Gastroesophageal sphincter (tissue), 4 donors: ENCODE data around the gene GBE1. TPM values are rescaled to one million over a fixed set of nuclear protein-coding genes. Genes with fewer than 3 reads are reported as not detected.
A peak's percentile ranks its signal among the peaks of the same experiment; 100 is the strongest.

Experiments
- ATAC-seq: fragments of 150-250 bp; one replicate; pipeline ENCODE4 v1.9.1; 2016; ENCODE audit warnings: mild to moderate bottlenecking, moderate library complexity
- H3K27ac ChIP-seq, 4 donors: fragments of 200-600 bp; sonication (generic) in 3 of 4; 1 replicate in 3 of 4; 2 replicates in 1 of 4; pipeline ENCODE4 v1.5.1; 2016 to 2019
- H3K27me3 ChIP-seq: fragments of 200-600 bp; sonication (generic); one replicate; pipeline ENCODE4 v1.5.1; 2019
- H3K36me3 ChIP-seq, 2 donors: fragments of 200-600 bp; sonication (generic); one replicate each; pipeline ENCODE4 v1.5.1; 2019; ENCODE audit warnings: control low read depth in 1 of 2
- H3K4me1 ChIP-seq, 3 donors: fragments of 200-600 bp; sonication (generic); 1 replicate in 2 of 3; 2 replicates in 1 of 3; pipeline ENCODE4 v1.5.1; 2016 to 2019; ENCODE audit warnings: control low read depth in 2 of 3
- H3K4me3 ChIP-seq, 2 donors: fragments of 200-600 bp; sonication (generic); one replicate each; pipeline ENCODE4 v1.5.1; 2019; ENCODE audit warnings: mild to moderate bottlenecking in 1 of 2, moderate library complexity in 1 of 2
- H3K9me3 ChIP-seq, 3 donors: fragments of 200-600 bp; sonication (generic); one replicate each; pipeline ENCODE4 v1.5.1; 2017 to 2019; ENCODE audit warnings: control low read depth in 2 of 3
- CTCF ChIP-seq, 4 experiments: fragments of 200-600 bp in 2 of 4; fragments of 450-650 bp in 2 of 4; sonication (generic) in 1 of 4; IDR thresholded peaks; one replicate each; pipeline ENCODE4 v1.5.1; 2017 to 2019; ENCODE audit warnings: antibody characterized with exemption in 4 of 4, mild to moderate bottlenecking in 2 of 4, moderate library complexity in 2 of 4
- EP300 ChIP-seq: sonication (generic); formaldehyde crosslinking; IDR thresholded peaks from one replicate; pipeline ENCODE4 v1.6.1; 2017; ENCODE audit warnings: antibody characterized with exemption, mild to moderate bottlenecking
- POLR2A ChIP-seq, 2 donors: fragments of 450-650 bp; IDR thresholded peaks; one replicate each; pipeline ENCODE4 v1.6.1; 2017; ENCODE audit warnings: antibody characterized with exemption in 2 of 2, mild to moderate bottlenecking in 2 of 2, moderate library complexity in 1 of 2
- POLR2AphosphoS5 ChIP-seq: sonication (generic); formaldehyde crosslinking; IDR thresholded peaks from one replicate; pipeline ENCODE4 v1.6.1; 2017; ENCODE audit warnings: antibody characterized with exemption
- WGBS, 2 donors: methylation state at CpG; one replicate each; pipeline ENCODE4 v1.1.5; 2018; ENCODE audit warnings: low coverage in 1 of 2; 5-methylcytosine and 5-hydroxymethylcytosine counted together
- total RNA-seq, 4 donors: library from RNA; depleted of rRNA; stranded (reverse); fragments of >200 nt; gene quantifications; one replicate each; pipeline ENCODE4 v1.1.0, GENCODE V29; 2016

The GBE1 gene
- total RNA-seq, 4 donors from 2014 or later, result 23.3 to 59.4 (median 27.2) TPM

- Histone ChIP-seq H3K27ac (no peak overlapping the region), H3K9me3 (no peaks in the 10 kb centered on the region), H3K4me3 (no peak overlapping the region), H3K36me3 (peaks cover 0 to 5% of the 10 kb centered on the region in 2 donors), H3K27me3 (no peaks in the 10 kb centered on the region), H3K4me1 (peaks cover 0 to 4% (median 0%) of the 10 kb centered on the region in 3 donors)
- peak; percentile 55 for ATAC-seq
- TF ChIP-seq CTCF (IDR thresholded peaks at IDR 0.05) (no peak), POLR2AphosphoS5 (peak; percentile 66)
- 25 to 48% methylated on average over 3 of the region's 3 CpGs for WGBS, 2 donors
Observed at GRCh38 chr3:81716870-81717509, 44.5 kb downstream of the GBE1 start.

GRCh38 chr3:81713031-81713430 is 48.4 kb downstream of the GBE1 start:
- peaks cover 0 to 4% (median 0%) of the 10 kb centered on the region in 3 donors for H3K4me1 ChIP-seq
- TF ChIP-seq POLR2AphosphoS5, result no peak
- TF ChIP-seq POLR2A (IDR thresholded peaks at IDR 0.05), result no peak
- TF ChIP-seq EP300, result no peak
- TF ChIP-seq CTCF (IDR thresholded peaks at IDR 0.05), result no peak
- no peak overlapping the region for H3K27ac ChIP-seq
- H3K27me3 ChIP-seq, result no peaks in the 10 kb centered on the region
- peaks cover 0 to 5% of the 10 kb centered on the region in 2 donors for H3K36me3 ChIP-seq
- H3K4me3 ChIP-seq, result no peak overlapping the region
- no peak for ATAC-seq
- 81 to 89% methylated on average over 4 of the region's 4 CpGs for WGBS, 2 donors
- H3K9me3 ChIP-seq, result no peaks in the 10 kb centered on the region

GRCh38 chr3:81709606-81710005 is 51.8 kb downstream of the GBE1 start:
- no peaks in the 10 kb centered on the region for H3K4me1 ChIP-seq
- H3K27me3 ChIP-seq, result no peaks in the 10 kb centered on the region
- no peak for TF ChIP-seq CTCF (IDR thresholded peaks at IDR 0.05)
- no peak for TF ChIP-seq EP300
- TF ChIP-seq POLR2AphosphoS5, result no peak
- TF ChIP-seq POLR2A (IDR thresholded peaks at IDR 0.05), result no peak
- 79 to 100% methylated on average over 2 of the region's 2 CpGs for WGBS, 2 donors
- H3K4me3 ChIP-seq, result no peak overlapping the region
- no peak overlapping the region for H3K27ac ChIP-seq
- peaks cover 0 to 10% of the 10 kb centered on the region in 2 donors for H3K36me3 ChIP-seq
- no peaks in the 10 kb centered on the region for H3K9me3 ChIP-seq
- no peak for ATAC-seq

- no peak for TF ChIP-seq CTCF (IDR thresholded peaks at IDR 0.05)
- no peak for TF ChIP-seq EP300
- TF ChIP-seq POLR2AphosphoS5, result no peak
- no peak for TF ChIP-seq POLR2A (IDR thresholded peaks at IDR 0.05)
- Histone ChIP-seq H3K36me3 (peaks cover 0 to 9% of the 10 kb centered on the region in 2 donors), H3K27ac (no peak overlapping the region), H3K4me3 (no peak overlapping the region), H3K4me1 (no peaks in the 10 kb centered on the region), H3K9me3 (no peaks in the 10 kb centered on the region), H3K27me3 (no peaks in the 10 kb centered on the region)
- ATAC-seq, result no peak
Observed at GRCh38 chr3:81707996-81708395, 53.4 kb downstream of the GBE1 start.

- no peak for ATAC-seq
- Histone ChIP-seq H3K27me3 (no peaks in the 10 kb centered on the region), H3K27ac (no peak overlapping the region), H3K4me1 (no peaks in the 10 kb centered on the region), H3K36me3 (peaks cover 0 to 13% of the 10 kb centered on the region in 2 donors), H3K9me3 (no peaks in the 10 kb centered on the region), H3K4me3 (no peak overlapping the region)
- WGBS, 2 donors, result 68 to 75% methylated on average over 2 of the region's 2 CpGs
- TF ChIP-seq CTCF (IDR thresholded peaks at IDR 0.05), result no peak
Observed at GRCh38 chr3:81702126-81702525, 59.3 kb downstream of the GBE1 start.
